Measurements from ENCODE around the gene HTR3D.
A peak's percentile ranks its signal among the peaks of the same experiment; 100 is the strongest.

DNA sequence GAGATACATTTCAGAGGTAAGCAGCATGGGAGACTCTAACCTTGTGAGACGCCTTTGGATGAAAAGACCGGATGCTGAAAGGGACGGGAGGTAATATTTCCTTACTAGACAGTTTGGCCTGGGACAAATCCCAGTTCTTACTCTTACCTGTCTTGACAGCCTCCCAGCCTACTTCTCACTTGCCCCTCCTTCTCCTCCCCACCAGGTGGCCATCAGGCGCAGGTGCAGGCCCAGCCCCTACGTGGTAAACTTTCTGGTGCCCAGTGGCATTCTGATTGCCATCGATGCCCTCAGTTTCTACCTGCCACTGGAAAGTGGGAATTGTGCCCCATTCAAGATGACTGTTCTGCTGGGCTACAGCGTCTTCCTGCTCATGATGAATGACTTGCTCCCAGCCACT is 6.3 kb downstream of the HTR3D start:
- TF ChIP-seq EZH2 (IDR thresholded peaks at IDR 0.05; ENCODE audit: borderline replicate concordance, low read length), result no peak
- TF ChIP-seq, protein P1, sequence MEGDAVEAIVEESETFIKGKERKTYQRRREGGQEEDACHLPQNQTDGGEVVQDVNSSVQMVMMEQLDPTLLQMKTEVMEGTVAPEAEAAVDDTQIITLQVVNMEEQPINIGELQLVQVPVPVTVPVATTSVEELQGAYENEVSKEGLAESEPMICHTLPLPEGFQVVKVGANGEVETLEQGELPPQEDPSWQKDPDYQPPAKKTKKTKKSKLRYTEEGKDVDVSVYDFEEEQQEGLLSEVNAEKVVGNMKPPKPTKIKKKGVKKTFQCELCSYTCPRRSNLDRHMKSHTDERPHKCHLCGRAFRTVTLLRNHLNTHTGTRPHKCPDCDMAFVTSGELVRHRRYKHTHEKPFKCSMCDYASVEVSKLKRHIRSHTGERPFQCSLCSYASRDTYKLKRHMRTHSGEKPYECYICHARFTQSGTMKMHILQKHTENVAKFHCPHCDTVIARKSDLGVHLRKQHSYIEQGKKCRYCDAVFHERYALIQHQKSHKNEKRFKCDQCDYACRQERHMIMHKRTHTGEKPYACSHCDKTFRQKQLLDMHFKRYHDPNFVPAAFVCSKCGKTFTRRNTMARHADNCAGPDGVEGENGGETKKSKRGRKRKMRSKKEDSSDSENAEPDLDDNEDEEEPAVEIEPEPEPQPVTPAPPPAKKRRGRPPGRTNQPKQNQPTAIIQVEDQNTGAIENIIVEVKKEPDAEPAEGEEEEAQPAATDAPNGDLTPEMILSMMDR (conservative IDR thresholded peaks at IDR 0.05 in 1 of 2, IDR thresholded peaks at IDR 0.05 in 1 of 2; ENCODE audit: extremely low read depth in 1 of 2, insufficient read depth in 1 of 2, low read depth in 1 of 2, low read length in 2 of 2), result peak in 1 of 2 donors; percentile 15

Data from mammary epithelial cell (primary cell).